ENCODE data around the gene SSUH2.

SSUH2 gene

DNA sequence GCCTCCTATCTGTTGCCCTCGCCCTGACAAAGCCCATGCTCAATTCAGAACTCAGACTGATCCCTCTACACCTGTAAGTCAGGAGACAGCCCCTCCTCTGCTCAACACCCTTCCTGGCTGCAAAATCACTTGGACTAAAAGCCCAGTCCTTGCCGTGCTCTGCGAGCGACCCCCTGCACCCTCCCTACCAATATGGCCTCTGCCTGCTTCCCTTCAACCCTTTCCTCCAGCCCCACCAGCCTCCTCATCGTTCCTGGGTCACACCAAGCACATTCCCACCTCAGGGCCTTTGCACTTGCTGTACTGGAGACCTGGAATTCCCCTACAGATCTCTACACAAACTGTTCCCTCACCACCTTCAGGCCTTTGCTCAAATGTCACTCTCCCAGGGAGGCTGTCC lies 5.2 kb upstream of the SSUH2 start:
- in situ Hi-C loops (cut with HindIII; ENCODE audit: low sequenced_read_pairs): no loop called here
- TF ChIP-seq, protein P1, sequence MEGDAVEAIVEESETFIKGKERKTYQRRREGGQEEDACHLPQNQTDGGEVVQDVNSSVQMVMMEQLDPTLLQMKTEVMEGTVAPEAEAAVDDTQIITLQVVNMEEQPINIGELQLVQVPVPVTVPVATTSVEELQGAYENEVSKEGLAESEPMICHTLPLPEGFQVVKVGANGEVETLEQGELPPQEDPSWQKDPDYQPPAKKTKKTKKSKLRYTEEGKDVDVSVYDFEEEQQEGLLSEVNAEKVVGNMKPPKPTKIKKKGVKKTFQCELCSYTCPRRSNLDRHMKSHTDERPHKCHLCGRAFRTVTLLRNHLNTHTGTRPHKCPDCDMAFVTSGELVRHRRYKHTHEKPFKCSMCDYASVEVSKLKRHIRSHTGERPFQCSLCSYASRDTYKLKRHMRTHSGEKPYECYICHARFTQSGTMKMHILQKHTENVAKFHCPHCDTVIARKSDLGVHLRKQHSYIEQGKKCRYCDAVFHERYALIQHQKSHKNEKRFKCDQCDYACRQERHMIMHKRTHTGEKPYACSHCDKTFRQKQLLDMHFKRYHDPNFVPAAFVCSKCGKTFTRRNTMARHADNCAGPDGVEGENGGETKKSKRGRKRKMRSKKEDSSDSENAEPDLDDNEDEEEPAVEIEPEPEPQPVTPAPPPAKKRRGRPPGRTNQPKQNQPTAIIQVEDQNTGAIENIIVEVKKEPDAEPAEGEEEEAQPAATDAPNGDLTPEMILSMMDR (IDR thresholded peaks at IDR 0.05; ENCODE audit: low read depth, low read length, missing control alignments): no peak
- no peak overlapping the region for H3K4me3 ChIP-seq (ENCODE audit: low read depth, low read length)
- DNase-seq (ENCODE audit: low read depth): no peak

DNA sequence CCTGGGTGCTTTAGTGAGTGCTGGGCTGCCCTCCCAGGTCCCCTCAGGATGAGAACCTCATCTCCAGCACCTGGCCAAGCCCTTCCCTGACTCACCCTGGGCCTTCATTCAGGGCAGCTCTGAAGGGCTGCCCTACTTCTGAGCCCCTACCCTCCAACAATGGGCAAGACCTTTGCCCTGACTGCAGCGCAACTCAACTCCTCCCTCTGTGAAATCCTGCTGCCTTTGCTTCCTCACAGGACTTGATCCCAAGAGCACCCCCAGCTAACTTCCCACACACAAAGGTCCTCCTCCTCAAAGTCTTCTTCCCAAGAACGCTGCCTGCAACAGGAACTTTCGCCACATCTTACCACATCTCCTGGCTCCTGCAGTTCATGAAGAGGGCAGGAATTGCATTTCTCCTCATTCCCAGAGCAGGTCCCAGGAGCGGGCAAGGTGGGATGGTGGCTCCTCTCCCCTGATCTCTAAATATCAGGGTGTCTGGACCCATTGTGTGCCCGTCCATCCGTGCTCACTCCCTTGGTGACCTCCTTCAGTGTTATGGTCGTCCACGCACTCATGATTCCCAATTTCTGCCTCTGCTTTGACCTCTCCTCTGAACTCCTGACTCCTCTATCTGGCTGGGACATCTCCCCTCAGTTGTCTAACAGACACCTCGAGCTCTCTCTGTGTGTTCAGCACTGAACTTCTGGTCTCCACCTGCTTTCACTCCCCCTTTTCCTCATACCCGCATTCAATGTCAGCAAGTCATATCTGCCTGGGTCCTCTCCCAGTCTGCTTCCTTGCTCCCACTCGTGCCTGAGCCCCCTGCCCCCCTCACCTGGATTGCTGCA lies 4.5 kb upstream of the SSUH2 start:
- H3K4me3 ChIP-seq (ENCODE audit: low read depth, low read length): no peak overlapping the region
- TF ChIP-seq, protein P1 (IDR thresholded peaks at IDR 0.05; ENCODE audit: low read depth, low read length, missing control alignments): no peak
- no peak for DNase-seq (ENCODE audit: low read depth)
- in situ Hi-C loops (cut with HindIII; ENCODE audit: low sequenced_read_pairs): no loop called here

DNA sequence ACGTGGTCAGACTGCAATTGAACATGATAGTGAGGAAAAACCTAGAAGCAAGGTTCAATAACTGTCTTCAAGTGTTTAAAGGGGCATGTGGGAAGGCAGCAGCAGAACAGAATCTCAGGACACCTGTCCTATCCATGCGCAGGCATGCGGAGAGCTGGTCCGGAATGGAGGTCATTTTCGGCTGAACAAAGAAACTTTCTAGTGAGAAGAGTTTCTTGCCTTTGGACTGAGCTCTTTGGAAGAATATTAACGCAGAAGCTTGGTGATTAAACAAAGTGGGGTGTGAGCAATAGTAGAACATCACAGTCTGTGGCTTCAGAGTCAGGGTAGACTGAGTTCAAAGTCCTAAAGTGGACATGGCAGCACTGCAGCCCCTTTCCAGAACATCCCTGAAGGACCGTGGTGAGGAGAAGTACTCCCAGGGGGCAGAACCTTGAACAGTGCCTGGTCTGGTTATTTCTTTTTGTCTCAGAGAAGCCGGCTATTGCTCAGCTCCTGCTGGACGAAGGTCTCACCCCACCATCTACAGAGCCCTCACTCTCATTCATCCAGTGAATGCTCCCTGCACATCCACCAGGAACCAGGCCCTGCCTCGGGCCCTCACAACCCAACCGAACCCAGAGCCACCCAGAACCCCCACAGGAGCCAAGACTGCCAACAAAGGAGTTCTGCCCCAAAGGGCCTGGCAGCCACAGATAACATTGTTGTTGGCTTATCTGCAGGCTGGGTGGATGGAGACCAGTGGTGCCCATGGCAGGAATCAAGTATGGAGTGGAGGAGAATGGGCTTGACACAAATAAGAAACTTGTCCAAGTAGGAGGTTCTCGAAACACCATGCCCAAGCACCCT lies 2.8 kb upstream of the SSUH2 start:
- TF ChIP-seq, protein P1 (IDR thresholded peaks at IDR 0.05; ENCODE audit: low read depth, low read length, missing control alignments): no peak
- in situ Hi-C loops (cut with HindIII; ENCODE audit: low sequenced_read_pairs): no loop called here
- no peak overlapping the region for H3K4me3 ChIP-seq (ENCODE audit: low read depth, low read length)
- no peak for DNase-seq (ENCODE audit: low read depth)

DNA sequence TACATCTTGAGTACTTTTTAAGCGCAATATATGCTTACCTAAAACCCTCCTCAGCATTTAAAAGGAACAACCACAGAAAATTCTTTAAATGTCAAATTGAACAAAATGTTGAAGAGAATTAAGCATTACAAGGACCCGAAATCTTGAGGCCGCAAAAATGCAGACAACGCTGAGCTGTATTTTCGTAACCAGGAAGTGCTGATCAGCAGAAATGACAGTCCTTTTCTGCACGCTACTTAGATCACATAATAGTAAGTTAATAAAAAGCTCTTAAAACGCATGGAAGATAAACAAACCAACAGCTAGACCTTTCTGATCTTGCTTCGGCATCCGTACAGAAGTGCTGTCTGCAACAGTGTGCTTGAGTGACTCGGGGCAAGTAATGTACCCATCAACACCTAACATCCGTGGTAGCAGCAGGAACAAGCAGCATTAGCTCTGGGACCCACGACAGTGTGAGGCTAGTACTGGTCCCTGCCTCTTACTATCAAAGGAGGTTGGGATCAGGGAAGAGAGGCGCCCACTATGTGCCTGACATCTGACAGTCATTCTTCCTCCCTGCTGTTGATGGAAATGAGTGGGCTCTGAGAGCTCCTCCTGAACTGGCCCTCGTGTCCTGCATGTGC lies 1.8 kb upstream of the SSUH2 start:
- in situ Hi-C loops (cut with HindIII; ENCODE audit: low sequenced_read_pairs): no loop called here
- no peak overlapping the region for H3K4me3 ChIP-seq (ENCODE audit: low read depth, low read length)
- no peak for DNase-seq (ENCODE audit: low read depth)
- TF ChIP-seq, protein P1 (IDR thresholded peaks at IDR 0.05; ENCODE audit: low read depth, low read length, missing control alignments): no peak

DNA sequence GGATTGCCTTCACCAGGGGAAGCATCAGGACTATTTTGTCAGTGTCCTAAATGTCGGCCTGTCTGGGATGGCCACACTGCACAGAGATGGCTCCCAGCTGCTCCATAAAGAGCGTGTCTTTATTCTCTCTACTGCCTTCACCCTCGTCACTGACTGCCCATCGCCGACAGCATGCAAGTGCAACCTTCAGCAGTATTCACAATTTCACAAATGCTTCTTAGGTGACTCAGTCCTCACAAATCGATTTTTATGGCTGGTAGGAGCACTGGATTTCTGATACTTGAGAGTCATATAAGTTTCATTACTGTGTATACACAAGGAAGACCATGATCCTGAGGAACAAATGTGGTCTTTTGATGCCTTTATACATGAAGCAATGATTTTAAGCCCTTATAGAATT lies 1.1 kb upstream of the SSUH2 start:
- DNase-seq (ENCODE audit: low read depth): no peak
- in situ Hi-C loops (cut with HindIII; ENCODE audit: low sequenced_read_pairs): no loop called here
- TF ChIP-seq, protein P1 (IDR thresholded peaks at IDR 0.05; ENCODE audit: low read depth, low read length, missing control alignments): no peak
- no peak overlapping the region for H3K4me3 ChIP-seq (ENCODE audit: low read depth, low read length)

DNA sequence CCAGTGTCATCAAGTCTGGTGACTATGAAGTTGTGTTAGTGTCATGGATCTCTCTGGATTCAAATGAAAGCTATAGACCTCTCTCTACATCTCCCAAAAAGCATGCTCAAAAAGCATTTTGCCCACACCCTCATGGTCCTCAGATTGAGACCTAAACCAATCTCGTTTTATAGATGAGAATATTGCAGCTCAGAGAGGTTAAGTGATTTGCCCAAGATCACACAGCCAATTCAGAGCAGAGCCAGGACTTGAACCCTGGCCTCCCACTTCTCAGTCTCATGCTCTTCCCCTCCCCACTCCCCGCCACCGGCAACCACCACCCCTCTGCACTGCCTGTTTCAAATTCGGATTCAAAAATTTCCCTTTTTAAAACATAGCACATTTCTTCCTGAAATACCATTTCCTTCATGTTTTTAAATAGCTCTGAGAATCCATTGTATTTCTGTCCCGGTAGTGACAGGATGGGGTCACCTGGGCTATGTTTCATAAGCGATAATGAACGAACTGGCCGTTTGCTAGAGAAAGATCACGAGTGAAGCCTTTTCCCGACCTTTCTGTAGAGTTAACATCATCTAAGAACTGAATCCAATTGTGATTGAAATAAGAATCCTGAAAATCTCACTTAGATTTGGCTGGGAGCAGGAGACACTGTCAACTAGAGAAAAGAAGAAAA lies 769 bp downstream of the SSUH2 start:
- TF ChIP-seq, protein P1 (IDR thresholded peaks at IDR 0.05; ENCODE audit: low read depth, low read length, missing control alignments): no peak
- in situ Hi-C loops (cut with HindIII; ENCODE audit: low sequenced_read_pairs): no loop called here
- H3K4me3 ChIP-seq (ENCODE audit: low read depth, low read length): no peak overlapping the region
- DNase-seq (ENCODE audit: low read depth): no peak

Measured in astrocyte of the cerebellum (primary cell).